C4-2B (cell line): Measurements from ENCODE around the gene TRAPPC12.

Experiments used
- H3K27ac ChIP-seq: fragments of 450-650 bp; 2 replicates; pipeline ENCODE4 v1.5.1; 2017
- CTCF ChIP-seq: fragments of 450-650 bp; conservative IDR thresholded peaks from 2 replicates; pipeline ENCODE4 v1.5.1; 2017; ENCODE audit warnings: mild to moderate bottlenecking
- ZFX ChIP-seq: fragments of 450-650 bp; IDR thresholded peaks from 2 replicates; pipeline ENCODE4 v1.6.1; 2017

Gene TRAPPC12

GRCh38 chr2:3376821-3377220 is 2.7 kb upstream of the TRAPPC12 start:
- H3K27ac ChIP-seq: peak overlapping the region; percentile 90; the same call in 1 of the 2 replicates

GRCh38 chr2:3377279-3377611 is 2.2 kb upstream of the TRAPPC12 start:
- peak overlapping the region; percentile 90 for H3K27ac ChIP-seq
- TF ChIP-seq ZFX: no peak
- TF ChIP-seq CTCF: no peak

More at GRCh38 chr2:3376821-3377220, 2.7 kb upstream of the TRAPPC12 start:
- no peak for TF ChIP-seq ZFX
- no peak for TF ChIP-seq CTCF

- TF ChIP-seq ZFX: peak; percentile 58; the same call in 1 of the 2 replicates
- no peak for TF ChIP-seq CTCF
- peak within 1 kb of the TSS; percentile 90 for H3K27ac ChIP-seq
Observed at GRCh38 chr2:3377612-3378432, 1.7 kb upstream of the TRAPPC12 start, which contains the start of gene EIPR1. TSS of gene EIPR1 (minus strand) at chr2:3377818. CDS start at chr2:3377689, 129 bp downstream.

- no peak for TF ChIP-seq ZFX
- TF ChIP-seq CTCF: no peak
- H3K27ac ChIP-seq: peak overlapping the region; percentile 90
Observed at GRCh38 chr2:3379339-3379646, 201 bp upstream of the TRAPPC12 start.

GRCh38 chr2:3386448-3386958 is 7.0 kb downstream of the TRAPPC12 start:
- no peak overlapping the region for H3K27ac ChIP-seq
- TF ChIP-seq ZFX (no peak), CTCF (no peak)

GRCh38 chr2:3387011-3387410 is 7.5 kb downstream of the TRAPPC12 start:
- TF ChIP-seq CTCF: no peak
- TF ChIP-seq ZFX: no peak
- H3K27ac ChIP-seq: no peak overlapping the region

GRCh38 chr2:3387644-3388411 is 8.3 kb downstream of the TRAPPC12 start:
- no peak for TF ChIP-seq ZFX
- no peak for TF ChIP-seq CTCF
- H3K27ac ChIP-seq: no peak overlapping the region
